Body of pancreas (tissue), 4 donors: ENCODE results near the gene CDK16. TPM values are rescaled to one million over a fixed set of nuclear protein-coding genes. Genes with fewer than 3 reads are reported as not detected.

ENCODE experiments used
- ATAC-seq: fragments of 150-250 bp; one replicate; pipeline ENCODE4 v1.9.1; 2016
- DNase-seq, 4 donors: peaks; one replicate each; pipeline ENCODE4 v3.0.0-alpha.2; 2019
- H3K27ac ChIP-seq, 4 donors: fragments of 200-600 bp; sonication (generic); 1 replicate in 3 of 4; 2 replicates in 1 of 4; pipeline versions ENCODE4 v1.5.1 to v1.6.1; 2016 to 2019; ENCODE audit warnings: mild to moderate bottlenecking in 1 of 4, mixed read lengths in 1 of 4, moderate library complexity in 1 of 4
- H3K27me3 ChIP-seq, 2 donors: fragments of 200-600 bp; sonication (generic); one replicate each; pipeline ENCODE4 v1.6.0; 2016; ENCODE audit warnings: mild to moderate bottlenecking in 1 of 2
- H3K36me3 ChIP-seq, 2 donors: fragments of 200-600 bp; sonication (generic); replicated peaks in 1 of 2; 2 replicates each; pipeline ENCODE4 v1.5.1; 2016; ENCODE audit warnings: low read depth in 2 of 2; ENCODE audit not compliant: insufficient read depth in 1 of 2
- H3K4me1 ChIP-seq: fragments of 200-600 bp; sonication (generic); one replicate; pipeline ENCODE4 v1.6.0; 2016
- H3K4me3 ChIP-seq, 2 donors: fragments of 200-600 bp; sonication (generic); 1 replicate in 1 of 2; 2 replicates in 1 of 2; pipeline ENCODE4 v1.5.1; 2016 to 2019
- H3K9me3 ChIP-seq, 3 donors: fragments of 200-600 bp; sonication (generic); 1 replicate in 2 of 3; 2 replicates in 1 of 3; pipeline ENCODE4 v1.5.1; 2016
- POLR2A ChIP-seq, 3 donors: fragments of 450-650 bp; IDR thresholded peaks; one replicate each; pipeline ENCODE4 v1.6.1; 2016; ENCODE audit warnings: antibody characterized with exemption in 3 of 3, mild to moderate bottlenecking in 2 of 3
- WGBS, 2 donors: methylation state at CpG; one replicate each; pipeline ENCODE4 v1.1.5; 2017; 5-methylcytosine and 5-hydroxymethylcytosine counted together
- intact Hi-C: fragments of 100-400 bp; cut with DNase I; formaldehyde crosslinking; loops from one replicate; pipeline ENCODE4 v1.15.1; 2023
- total RNA-seq, 2 donors: library from RNA; depleted of rRNA; stranded (reverse); fragments of >200 nt; gene quantifications; one replicate each; pipeline ENCODE4 v1.1.0, GENCODE V29; 2016
- TF ChIP-seq, protein P1 (sequence below), 7 experiments: fragments of 450-650 bp in 4 of 7; fragments of 200-600 bp in 3 of 7; sonication (generic) in 3 of 7; IDR thresholded peaks; one replicate each; pipeline ENCODE4 v1.5.1; 2016 to 2019; ENCODE audit warnings: antibody characterized with exemption in 7 of 7

The CDK16 gene
- 10 to 100 TPM; 53.2 to 83.4 TPM for total RNA-seq

DNA sequence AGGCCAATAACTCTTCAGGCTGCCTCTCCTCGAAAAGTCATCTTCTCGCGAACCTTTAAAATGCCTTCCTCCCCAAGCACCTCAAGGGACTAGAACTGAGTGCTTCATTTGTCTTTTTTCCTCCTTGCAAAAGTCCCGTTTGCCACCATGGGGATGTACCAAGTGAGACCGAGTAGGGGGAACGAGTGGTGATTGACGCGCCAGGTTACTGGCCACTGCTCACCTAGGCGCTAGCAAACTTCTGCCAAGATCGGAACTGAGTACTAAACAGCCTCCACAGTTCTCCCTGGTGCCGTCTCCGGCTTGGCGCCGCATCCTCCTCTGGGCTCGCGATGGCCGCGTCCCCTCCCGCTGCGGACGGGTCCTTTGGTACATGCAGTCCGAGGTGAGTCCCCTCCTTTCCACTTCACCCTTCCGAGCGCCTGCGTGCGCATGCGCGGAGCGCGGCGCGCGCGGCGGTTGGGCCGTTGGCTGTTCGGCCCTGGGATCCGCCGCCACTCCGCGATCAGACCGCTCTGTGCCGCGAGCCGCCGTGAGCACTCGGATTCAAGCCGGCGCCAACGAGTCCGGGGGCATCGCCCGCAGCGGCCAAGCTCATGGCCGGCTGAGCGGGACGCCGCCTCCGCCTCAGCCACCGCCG lies at the start of gene CDK16:
Gene CDK16 (plus strand): TSS at position 402 of the 640 bp plus-strand sequence. CDS start 4,877 bp downstream, outside the sequence.
- intact Hi-C loops, result no loop called here
- 0% methylated on average over 25 of the region's 61 CpGs; no CpG with 5 or more reads in 1 of the 2 donors for WGBS, 2 donors
- Histone ChIP-seq H3K4me3 (peak within 1 kb of the TSS; percentile 45 to 57), H3K27ac (peak within 1 kb of the TSS; percentile 93 to 99 (median 98)), H3K9me3 (no peaks in the 10 kb centered on the region), H3K27me3 (no peaks in the 10 kb centered on the region), H3K36me3 (peaks cover 0 to 3% of the 10 kb centered on the region in 2 donors), H3K4me1 (peaks cover 29% of the 10 kb centered on the region)
- DNase-seq, result peak; percentile 75 to 83 (median 80)
- peak; percentile 72 for ATAC-seq
- TF ChIP-seq, protein P1, sequence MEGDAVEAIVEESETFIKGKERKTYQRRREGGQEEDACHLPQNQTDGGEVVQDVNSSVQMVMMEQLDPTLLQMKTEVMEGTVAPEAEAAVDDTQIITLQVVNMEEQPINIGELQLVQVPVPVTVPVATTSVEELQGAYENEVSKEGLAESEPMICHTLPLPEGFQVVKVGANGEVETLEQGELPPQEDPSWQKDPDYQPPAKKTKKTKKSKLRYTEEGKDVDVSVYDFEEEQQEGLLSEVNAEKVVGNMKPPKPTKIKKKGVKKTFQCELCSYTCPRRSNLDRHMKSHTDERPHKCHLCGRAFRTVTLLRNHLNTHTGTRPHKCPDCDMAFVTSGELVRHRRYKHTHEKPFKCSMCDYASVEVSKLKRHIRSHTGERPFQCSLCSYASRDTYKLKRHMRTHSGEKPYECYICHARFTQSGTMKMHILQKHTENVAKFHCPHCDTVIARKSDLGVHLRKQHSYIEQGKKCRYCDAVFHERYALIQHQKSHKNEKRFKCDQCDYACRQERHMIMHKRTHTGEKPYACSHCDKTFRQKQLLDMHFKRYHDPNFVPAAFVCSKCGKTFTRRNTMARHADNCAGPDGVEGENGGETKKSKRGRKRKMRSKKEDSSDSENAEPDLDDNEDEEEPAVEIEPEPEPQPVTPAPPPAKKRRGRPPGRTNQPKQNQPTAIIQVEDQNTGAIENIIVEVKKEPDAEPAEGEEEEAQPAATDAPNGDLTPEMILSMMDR (IDR thresholded peaks at IDR 0.05), result no peak
- peak; percentile 71 to 84 (median 82) for TF ChIP-seq POLR2A (IDR thresholded peaks at IDR 0.05)

DNA sequence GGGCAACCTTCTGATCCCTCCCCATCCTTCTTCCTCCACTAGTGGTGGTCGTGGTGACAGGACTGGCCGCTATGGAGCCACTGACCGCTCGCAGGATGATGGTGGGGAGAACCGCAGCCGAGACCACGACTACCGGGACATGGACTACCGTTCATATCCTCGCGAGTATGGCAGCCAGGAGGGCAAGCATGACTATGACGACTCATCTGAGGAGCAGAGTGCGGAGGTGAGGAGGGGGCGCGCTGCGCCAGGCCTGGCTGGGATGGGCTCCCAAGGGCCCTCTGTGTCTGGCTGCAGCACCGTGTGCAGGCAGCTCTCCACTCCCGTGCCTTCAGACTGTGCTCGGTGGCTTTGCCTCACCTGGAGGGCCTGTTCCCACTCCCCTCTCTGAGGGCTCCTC lies 49.2 kb upstream of the CDK16 start:
- no peaks in the 10 kb centered on the region for H3K9me3 ChIP-seq
- H3K4me3 ChIP-seq, result no peak overlapping the region
- no peak for ATAC-seq
- WGBS, 2 donors, result 94% methylated on average over 14 of the region's 19 CpGs; no CpG with 5 or more reads in 1 of the 2 donors
- no peak overlapping the region for H3K27ac ChIP-seq
- H3K27me3 ChIP-seq, result no peaks in the 10 kb centered on the region
- TF ChIP-seq, protein P1 (IDR thresholded peaks at IDR 0.05), result no peak
- no peak for TF ChIP-seq POLR2A (IDR thresholded peaks at IDR 0.05)
- intact Hi-C loops, result no loop called here
- H3K4me1 ChIP-seq, result no peaks in the 10 kb centered on the region
- no peak for DNase-seq
- peaks cover 0 to 2% of the 10 kb centered on the region in 2 donors for H3K36me3 ChIP-seq

DNA sequence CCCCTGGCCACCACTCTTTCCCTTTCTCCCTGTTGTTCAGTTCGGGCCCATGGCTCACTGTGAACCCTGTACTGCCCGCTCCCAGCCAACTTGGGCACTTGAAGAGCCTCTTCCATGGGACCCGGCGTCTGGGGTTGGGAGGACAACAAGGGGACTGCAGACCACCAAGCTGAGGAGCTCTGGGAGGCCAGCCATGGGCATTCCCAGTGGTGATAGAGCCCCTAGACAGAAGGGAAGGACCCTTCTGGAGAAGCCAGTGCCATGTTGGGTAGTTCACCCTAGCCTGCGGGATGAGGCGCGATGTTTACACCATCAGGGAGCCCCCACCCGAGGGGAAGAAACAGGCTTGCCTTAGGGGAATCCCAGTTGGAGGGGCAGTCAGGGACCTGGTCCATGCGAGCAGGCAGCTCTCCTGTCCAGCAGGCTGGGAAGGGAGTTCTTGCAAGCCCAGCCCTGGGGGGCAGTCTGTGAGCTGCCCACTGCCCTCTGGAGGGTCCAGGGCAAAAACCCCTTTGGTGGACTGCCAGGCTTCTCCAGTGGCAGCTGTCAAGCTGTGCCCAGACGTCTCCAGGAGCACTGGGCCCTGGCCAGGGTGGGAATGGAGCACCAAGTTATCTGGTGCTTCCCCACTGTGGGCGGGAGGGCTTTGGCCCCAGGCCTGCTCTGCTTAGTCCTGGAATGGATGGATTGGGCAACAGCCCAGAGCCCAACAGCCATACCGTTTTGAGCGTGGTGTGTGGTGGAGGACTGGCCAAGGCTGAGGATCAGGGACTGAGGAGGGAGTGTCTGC lies 48.6 kb upstream of the CDK16 start:
- no peak for DNase-seq
- peaks cover 0 to 2% of the 10 kb centered on the region in 2 donors for H3K36me3 ChIP-seq
- TF ChIP-seq, protein P1 (IDR thresholded peaks at IDR 0.05), result no peak
- TF ChIP-seq POLR2A (IDR thresholded peaks at IDR 0.05), result no peak
- no peaks in the 10 kb centered on the region for H3K27me3 ChIP-seq
- H3K27ac ChIP-seq, result no peak overlapping the region
- no peak overlapping the region for H3K4me3 ChIP-seq
- intact Hi-C loops, result no loop called here
- H3K4me1 ChIP-seq, result no peaks in the 10 kb centered on the region
- 71% methylated on average over 8 of the region's 13 CpGs; no CpG with 5 or more reads in 1 of the 2 donors for WGBS, 2 donors
- no peak for ATAC-seq
- no peaks in the 10 kb centered on the region for H3K9me3 ChIP-seq

DNA sequence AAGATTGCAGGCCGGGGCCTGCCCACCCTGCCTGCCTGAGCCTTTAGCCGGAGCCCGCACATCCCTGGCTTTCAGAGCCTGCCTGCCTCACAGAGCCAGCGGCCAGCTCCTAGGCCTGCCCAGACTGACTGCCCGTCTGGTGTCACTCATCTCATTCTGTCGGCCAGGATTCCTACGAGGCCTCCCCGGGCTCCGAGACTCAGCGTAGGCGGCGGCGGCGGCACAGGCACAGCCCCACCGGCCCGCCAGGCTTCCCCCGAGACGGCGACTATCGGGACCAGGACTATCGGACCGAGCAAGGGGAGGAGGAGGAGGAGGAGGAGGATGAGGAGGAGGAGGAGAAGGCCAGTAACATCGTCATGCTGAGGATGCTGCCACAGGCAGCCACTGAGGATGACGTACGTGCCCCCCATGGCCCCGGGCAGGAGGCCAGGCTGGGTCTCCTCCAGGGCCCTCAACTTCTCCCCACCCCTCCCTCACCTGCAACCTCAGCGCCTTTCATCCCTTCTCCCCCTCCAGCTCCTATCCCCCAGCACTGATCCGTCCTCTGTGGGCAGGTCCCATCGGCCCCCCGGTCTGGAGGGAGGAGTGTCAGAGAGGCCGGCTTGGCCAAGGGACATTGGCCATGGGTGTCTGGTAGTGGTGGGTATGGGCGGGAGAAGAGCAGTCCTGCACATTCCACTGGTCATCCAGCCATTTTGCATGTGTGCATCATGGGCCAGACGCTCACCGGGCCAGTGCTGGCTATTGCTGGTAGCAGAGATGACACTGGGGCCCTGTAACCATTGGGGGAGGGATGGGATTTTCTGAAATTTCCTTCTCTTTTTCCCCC lies 47.4 kb upstream of the CDK16 start:
- Histone ChIP-seq H3K36me3 (peaks cover 0 to 2% of the 10 kb centered on the region in 2 donors), H3K27me3 (no peaks in the 10 kb centered on the region), H3K9me3 (no peaks in the 10 kb centered on the region), H3K4me1 (no peaks in the 10 kb centered on the region), H3K4me3 (no peak overlapping the region), H3K27ac (no peak overlapping the region)
- DNase-seq (peak in 1 of 4 donors; percentile 0), ATAC-seq (no peak)
- no peak for TF ChIP-seq POLR2A (IDR thresholded peaks at IDR 0.05)
- TF ChIP-seq, protein P1 (IDR thresholded peaks at IDR 0.05), result no peak
- intact Hi-C loops, result no loop called here
- WGBS, 2 donors, result 83 to 85% methylated on average over 2 to 5 of the region's 34 CpGs
